GM18499 (cell line): Measurements from ENCODE around the gene TPM1.

Experiments used
- ATAC-seq: cut with Tn5 transposase; IDR thresholded peaks from one replicate; pipeline ENCODE4 v1.9.1; 2021; ENCODE audit warnings: moderate number of reproducible peaks; ENCODE audit not compliant: insufficient read depth, unreplicated experiment

The TPM1 gene

DNA sequence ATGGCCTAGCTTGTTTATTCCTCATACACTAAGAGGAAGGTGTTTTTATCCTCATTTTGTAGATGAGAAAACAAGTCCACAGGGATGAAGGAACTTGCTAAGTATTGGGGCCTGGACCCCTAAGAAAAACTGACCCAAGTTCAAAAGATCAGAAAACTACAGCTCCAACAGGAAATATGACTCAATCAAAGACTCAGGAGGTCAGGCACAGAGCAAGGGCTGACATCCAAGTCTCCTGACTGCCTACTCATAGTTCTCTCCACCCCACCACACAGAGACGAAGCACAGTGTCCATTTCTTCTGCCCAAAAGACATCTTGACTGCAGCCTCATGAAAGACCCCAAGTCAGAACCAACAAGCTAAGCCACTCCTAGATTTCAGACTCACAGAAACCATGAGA, 26.9 kb upstream of the TPM1 start:
- no peak for ATAC-seq

GRCh38 chr15:63016234-63016633, 26.3 kb upstream of the TPM1 start:
- ATAC-seq: no peak

- ATAC-seq: no peak
These were observed 23.9 kb upstream of the TPM1 start for GRCh38 chr15:63018639-63019038.

GRCh38 chr15:63019511-63020109, 22.9 kb upstream of the TPM1 start:
- ATAC-seq: no peak

GRCh38 chr15:63020128-63020527, 22.4 kb upstream of the TPM1 start:
- no peak for ATAC-seq

- ATAC-seq: no peak
These were observed 21.7 kb upstream of the TPM1 start for GRCh38 chr15:63020759-63021430.

GRCh38 chr15:63022181-63022580, 20.4 kb upstream of the TPM1 start:
- no peak for ATAC-seq

DNA sequence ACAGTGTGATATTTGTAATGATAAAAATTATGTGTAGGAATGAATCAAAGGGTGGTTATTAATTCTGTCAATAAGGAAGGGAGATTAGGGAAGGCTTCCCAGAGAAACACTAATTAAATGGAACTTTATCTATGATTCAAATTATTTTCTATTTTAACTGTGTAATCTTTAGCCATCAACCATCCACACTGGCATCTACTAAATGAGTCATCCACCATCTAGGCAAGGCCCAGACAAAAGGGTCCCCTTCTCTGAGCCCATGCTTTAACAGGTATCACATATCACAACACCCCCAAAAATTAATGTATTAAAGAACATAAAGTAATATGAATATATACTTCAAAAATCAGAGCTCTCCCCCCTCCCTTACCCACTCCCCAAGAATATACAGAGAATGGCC, 19.9 kb upstream of the TPM1 start:
- no peak for ATAC-seq

DNA sequence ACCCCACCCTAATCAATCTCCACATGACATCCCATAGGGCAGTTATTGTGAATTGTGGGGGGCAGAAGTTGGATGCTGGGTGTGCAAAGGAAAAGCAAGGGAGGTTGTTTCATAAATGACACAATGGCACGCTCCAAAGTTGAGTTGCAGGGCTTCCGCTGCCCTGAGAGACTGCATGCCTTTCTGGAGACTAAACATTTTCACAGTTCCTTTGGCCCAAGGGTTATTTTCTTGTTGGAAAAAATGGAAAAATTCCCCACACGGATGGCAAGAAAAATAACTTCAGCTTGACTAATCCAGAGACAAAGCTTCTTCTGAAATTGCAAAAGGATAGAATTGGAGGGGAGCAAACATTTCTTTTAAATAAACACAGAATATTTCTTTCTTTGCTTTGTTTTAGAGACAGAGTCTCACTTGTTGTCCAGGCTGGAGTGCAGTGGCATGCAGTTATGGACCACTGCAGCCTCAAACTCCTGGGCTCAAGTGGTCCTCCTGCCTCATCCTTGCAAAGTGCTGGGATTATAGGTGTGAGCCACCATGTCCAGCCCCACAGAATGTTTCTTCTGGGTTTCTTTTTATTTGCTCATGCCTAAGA, 19.1 kb upstream of the TPM1 start:
- ATAC-seq: no peak

- ATAC-seq: no peak
These were observed 17.1 kb upstream of the TPM1 start for GRCh38 chr15:63025460-63025859.

DNA sequence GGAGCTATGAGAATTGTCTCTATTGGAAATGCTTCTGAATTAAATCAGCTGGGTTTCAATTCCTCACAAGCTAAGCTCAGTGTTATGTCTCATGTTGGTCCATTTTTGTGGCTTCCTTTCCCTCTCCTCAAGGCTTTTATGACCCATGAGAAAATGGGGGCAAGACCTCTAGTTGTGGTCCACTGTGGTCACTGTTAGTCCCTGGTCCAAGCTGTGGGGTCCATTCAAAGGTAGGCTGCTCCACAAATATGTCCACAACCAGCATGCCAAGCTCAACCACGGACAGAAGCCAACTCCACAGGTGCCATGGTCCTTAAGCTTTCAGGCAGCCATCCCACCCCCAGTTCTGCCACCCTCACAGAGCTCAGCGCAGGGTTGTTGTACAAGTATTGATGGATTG, 14.9 kb upstream of the TPM1 start:
- no peak for ATAC-seq

- no peak for ATAC-seq
These were observed 14.0 kb upstream of the TPM1 start for GRCh38 chr15:63028442-63029110.

- no peak for ATAC-seq
These were observed 12.9 kb upstream of the TPM1 start for GRCh38 chr15:63029676-63030075.

DNA sequence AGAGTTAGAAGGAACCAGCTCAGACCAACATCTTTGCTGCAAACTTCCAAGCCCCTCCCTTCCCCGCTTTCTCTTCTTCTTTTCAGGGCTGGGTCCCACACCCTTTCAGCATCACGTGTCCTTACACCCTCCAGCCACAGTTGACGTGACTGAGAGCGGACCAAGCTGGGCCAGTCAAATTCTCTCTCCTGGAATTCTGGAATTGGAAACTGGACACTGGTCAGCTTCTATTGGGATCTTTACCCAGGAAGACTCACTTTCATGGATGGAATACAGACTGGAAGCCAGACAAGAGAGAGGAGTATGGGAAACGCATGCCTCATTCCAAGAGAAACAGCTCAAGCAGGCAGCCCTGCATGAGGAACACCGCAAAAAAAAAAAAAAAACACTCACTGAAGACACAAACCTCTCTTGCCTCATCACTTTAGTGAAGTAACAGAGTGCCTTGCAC, 12.4 kb upstream of the TPM1 start:
- ATAC-seq: no peak

GRCh38 chr15:63034578-63034977, 8.0 kb upstream of the TPM1 start:
- no peak for ATAC-seq

DNA sequence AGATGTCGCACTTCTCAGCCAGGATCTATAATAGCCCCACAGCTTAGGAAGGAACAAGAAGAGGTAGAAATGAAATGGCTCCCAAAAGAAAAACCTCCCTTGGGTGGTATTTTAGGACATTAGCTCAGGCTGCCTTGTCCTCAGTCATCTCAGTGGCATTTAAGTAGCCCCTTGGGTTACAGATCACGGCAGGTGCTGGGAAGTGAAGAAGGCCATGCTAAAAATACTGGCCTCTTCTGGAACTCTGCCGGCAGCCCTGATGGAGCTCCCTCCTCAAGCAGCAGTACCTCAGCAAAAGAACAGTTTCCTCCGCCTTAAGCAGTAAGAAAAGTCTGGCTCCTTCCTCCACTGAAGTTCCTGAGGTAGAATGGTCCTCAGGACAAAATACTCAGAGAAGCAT, 7.3 kb upstream of the TPM1 start:
- ATAC-seq: no peak

DNA sequence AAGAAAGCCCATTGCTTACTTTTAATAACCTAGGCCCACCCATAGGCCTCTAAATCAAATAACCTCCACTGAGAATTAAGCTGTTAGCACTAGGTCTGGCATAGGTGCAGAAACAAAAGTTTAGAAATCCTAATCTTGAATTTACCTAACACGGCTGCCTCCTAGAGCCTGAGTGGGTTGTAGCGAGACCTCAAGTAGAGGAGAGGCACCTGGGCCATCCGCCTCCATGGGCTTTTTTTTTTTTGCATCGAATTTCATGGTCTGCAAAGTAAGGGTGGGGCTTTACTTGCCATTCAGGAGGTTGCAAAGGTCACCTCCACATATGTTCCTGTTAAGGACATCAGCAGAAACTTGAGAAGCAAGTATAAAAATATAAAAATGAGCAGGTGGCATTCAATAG, 6.6 kb upstream of the TPM1 start:
- no peak for ATAC-seq

- ATAC-seq: no peak
These were observed 4.4 kb upstream of the TPM1 start for GRCh38 chr15:63037976-63038720.

DNA sequence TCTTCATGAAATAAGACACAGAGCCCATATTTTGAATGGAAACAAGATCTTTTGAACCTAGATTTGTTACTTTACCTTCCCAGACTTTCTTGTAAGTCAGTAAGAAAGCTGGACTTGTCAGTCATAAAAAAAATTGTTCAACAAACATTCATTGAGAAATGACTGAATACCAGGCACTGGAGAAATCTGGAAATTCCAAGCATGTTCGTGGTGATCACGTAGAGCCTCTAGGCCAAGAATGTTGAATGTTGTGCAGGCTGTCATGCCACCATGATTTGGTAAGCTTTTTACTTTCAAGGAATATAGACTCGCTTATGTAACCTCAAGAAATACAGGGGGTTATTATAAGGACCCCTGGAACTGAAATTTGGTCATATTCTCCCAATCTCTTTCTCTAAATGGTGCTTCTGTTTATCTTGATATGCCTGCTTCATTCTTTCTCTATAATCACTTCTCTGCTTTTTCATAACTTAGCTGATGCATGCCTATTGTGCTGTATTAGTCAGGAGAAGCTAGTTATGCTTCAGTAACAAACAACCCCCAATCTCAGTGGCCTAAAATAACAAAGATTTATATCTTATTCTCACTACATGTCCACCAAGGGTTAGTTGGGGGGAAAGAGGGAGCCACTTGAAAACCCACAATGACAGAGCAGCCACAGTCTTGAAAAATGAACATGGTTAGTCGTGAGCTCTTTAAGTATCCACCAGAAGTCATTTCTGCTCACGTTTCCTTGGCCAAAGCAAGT, 3.4 kb upstream of the TPM1 start:
- ATAC-seq: no peak

DNA sequence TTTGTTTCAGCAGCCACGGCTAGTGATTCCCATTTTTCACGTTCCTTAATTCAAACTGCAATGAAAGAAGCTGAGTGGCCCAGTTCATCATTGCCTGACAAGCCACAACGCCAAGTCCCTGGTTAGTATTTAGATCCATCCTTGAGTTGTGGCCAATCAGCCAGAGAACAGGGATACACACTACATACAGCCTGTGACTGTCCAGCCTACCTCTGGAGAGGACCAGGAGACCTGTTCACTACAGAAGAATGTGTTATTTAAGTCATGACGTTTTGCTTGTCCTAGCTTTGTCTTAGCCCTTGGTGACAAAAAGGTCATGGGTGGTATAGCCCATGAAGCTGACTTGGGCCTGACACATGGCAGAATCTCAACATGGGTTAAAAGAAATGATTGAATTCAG, 2.7 kb upstream of the TPM1 start:
- ATAC-seq: no peak
